GM12892 (cell line): ENCODE results near the gene COL13A1.

ENCODE experiments used
- DNase-seq: peaks from one replicate; pipeline ENCODE4 v3.0.0; 2011; ENCODE audit not compliant: insufficient read length
- FAIRE-seq: peaks from 2 replicates; lab custom pipeline; 2011; peaks lifted over from hg19 to GRCh38; lab: Jason Lieb, UNC
- POLR2A ChIP-seq: IDR thresholded peaks from 2 replicates; pipeline ENCODE4 v1.6.1; 2011; ENCODE audit warnings: low read depth, low read length, control low read depth
- POLR2AphosphoS5 ChIP-seq: IDR thresholded peaks from 2 replicates; pipeline ENCODE4 v1.6.1; 2011; ENCODE audit warnings: low read depth, low read length, control low read depth
- TAF1 ChIP-seq: IDR thresholded peaks from 2 replicates; pipeline ENCODE4 v1.6.1; 2011; ENCODE audit warnings: low read depth, mild to moderate bottlenecking, control low read depth, low read length, borderline replicate concordance

Gene COL13A1

GRCh38 chr10:69854511-69855345 lies 53.0 kb downstream of the COL13A1 start:
- no peak for FAIRE-seq
- TF ChIP-seq POLR2AphosphoS5 = no peak
- TF ChIP-seq POLR2A = no peak
- TF ChIP-seq TAF1 = no peak
- DNase-seq = no peak

- DNase-seq (no peak), FAIRE-seq (no peak)
- TF ChIP-seq TAF1 (no peak), POLR2A (no peak), POLR2AphosphoS5 (no peak)
Observed at GRCh38 chr10:69855346-69856111, 53.8 kb downstream of the COL13A1 start.

DNA sequence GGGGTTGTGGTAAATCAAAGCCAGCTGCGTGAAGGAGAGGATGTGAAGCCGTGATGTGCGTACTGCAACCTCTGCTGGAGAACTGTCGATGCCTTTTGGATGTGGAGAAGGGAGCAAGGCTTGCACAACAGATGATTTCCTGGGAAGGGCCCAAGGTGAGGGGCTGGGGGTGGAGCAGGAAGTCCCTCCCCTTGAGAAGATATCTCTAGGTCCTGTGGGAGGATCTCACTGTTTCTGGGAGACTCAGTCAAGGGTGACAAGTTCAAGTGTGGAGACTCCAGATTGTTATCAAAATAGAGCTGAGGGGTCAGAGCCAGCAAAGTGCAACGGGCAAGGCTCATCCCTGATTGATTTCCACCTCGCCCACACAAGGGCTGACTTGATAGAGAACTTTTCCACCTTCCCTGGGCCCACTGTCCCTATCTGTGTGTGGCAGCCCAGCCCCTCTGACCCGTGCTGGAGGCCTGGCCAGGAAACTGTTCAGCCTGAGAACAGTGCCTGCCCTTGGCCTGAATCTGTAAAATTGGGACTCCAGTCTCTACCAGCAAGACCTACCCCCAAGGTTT lies 55.0 kb downstream of the COL13A1 start:
- no peak for TF ChIP-seq POLR2A
- TF ChIP-seq TAF1 = no peak
- no peak for TF ChIP-seq POLR2AphosphoS5
- no peak for DNase-seq
- no peak for FAIRE-seq

GRCh38 chr10:69858201-69858600 lies 56.5 kb downstream of the COL13A1 start:
- TF ChIP-seq POLR2A = no peak
- no peak for TF ChIP-seq POLR2AphosphoS5
- no peak for TF ChIP-seq TAF1
- DNase-seq (no peak), FAIRE-seq (no peak)

DNA sequence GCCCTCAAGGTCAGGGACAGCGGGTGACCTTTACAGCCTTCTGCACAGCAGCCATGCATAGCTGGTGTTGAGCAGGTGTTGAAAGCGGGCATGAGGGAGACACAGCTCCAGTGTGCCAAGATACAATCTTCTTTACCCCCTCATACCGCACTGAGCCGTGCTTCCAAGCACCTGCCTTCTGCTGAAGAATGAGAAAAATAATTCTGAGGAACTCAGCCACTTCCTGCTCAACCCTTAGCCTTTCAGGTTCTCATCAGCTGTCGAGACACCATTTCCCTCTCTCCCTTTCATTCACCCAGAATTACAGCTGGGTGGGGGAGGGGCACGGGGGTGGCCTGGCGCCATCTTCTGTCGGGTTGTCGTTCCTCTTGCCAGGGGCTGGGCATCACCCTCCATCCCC lies 58.6 kb downstream of the COL13A1 start:
- no peak for TF ChIP-seq POLR2AphosphoS5
- no peak for TF ChIP-seq TAF1
- no peak for TF ChIP-seq POLR2A
- FAIRE-seq = no peak

DNA sequence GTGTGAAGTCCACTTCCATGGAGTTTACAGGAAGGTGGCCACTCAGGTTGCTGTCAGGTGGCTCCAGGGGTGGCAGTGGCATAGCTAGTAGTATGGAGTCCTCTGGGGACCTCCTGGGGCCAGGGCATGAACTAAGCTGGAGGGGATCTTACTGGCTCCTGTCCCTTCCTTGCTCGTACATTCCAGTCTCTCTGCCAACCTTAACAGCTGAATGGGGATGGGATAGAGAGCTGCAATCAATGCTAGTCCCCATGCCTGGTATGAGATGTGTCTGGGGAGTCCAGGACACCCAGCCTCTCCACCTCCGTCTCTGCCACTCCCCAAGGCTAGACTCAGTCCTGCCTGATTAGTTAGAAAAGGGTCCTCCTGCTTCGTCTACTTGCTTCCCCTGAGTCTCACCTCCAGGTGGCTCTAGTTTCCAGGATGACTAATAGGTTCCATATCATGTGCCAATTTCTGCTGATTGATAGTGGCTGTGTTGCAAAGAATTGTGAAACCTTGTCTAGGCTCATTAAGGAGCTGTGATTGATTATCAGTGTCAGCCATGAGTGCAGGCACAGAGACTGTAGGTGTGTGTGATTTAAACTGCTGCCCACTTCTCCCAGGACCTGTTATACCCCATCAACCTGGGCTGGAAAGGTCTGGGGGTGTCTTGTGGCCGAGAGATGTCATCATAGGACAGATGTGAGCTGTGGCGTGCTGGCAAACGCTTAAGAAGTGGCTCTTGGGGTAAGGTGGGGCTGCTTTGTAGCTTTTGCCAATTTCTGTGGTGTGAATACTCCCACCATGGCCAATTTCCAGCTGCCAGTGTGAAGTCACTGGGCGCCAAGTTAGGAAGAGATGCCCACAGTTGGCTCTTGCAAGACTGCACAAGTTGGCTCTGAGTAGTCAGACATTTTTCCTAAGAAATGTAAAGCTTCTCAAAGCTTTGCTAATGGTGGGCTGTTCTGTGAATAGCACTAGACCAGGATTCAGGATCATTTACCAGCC lies 59.8 kb downstream of the COL13A1 start:
- FAIRE-seq = no peak
- TF ChIP-seq TAF1 = no peak
- TF ChIP-seq POLR2A = no peak
- no peak for TF ChIP-seq POLR2AphosphoS5
- DNase-seq = no peak

More for the DNA sequence above, 58.6 kb downstream of the COL13A1 start:
- DNase-seq = no peak

- no peak for TF ChIP-seq POLR2AphosphoS5
- no peak for TF ChIP-seq TAF1
- no peak for TF ChIP-seq POLR2A
- FAIRE-seq (no peak), DNase-seq (no peak)
Observed at GRCh38 chr10:69862882-69863530, 61.3 kb downstream of the COL13A1 start.

- FAIRE-seq = no peak
- TF ChIP-seq POLR2A (no peak), TAF1 (no peak), POLR2AphosphoS5 (no peak)
Observed at GRCh38 chr10:69863580-69863979, 61.9 kb downstream of the COL13A1 start.

GRCh38 chr10:69864321-69864720 lies 62.6 kb downstream of the COL13A1 start:
- FAIRE-seq (no peak), DNase-seq (no peak)
- no peak for TF ChIP-seq POLR2A
- no peak for TF ChIP-seq POLR2AphosphoS5

More at GRCh38 chr10:69863580-69863979, 61.9 kb downstream of the COL13A1 start:
- DNase-seq = no peak

DNA sequence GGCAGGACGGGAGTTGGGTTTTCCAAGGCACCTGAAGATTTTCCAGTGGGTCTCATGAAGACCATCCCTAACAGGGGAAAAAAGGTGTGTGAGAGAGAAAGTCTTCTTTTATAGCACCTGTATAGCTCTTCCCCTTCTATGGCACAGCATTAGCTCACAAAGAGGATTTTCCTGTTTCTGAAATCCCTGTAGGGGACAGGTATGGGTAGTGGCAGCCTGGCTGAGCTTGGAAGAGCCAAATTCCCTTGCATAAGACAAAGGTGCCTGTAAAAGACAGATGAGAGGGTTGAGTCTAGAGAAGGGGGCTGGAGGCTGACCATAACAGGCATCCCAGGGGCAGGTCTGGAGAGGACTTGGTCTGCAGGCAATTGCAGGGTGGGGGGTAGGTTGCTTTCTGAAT lies 63.7 kb downstream of the COL13A1 start:
- DNase-seq (no peak), FAIRE-seq (no peak)
- TF ChIP-seq POLR2AphosphoS5 = no peak

- DNase-seq (no peak), FAIRE-seq (no peak)
- TF ChIP-seq POLR2A = no peak
- TF ChIP-seq TAF1 = no peak
- TF ChIP-seq POLR2AphosphoS5 = no peak
Observed at GRCh38 chr10:69866246-69866687, 64.6 kb downstream of the COL13A1 start.
